Measurements from ENCODE around the gene TMEM54.

TMEM54 gene

DNA sequence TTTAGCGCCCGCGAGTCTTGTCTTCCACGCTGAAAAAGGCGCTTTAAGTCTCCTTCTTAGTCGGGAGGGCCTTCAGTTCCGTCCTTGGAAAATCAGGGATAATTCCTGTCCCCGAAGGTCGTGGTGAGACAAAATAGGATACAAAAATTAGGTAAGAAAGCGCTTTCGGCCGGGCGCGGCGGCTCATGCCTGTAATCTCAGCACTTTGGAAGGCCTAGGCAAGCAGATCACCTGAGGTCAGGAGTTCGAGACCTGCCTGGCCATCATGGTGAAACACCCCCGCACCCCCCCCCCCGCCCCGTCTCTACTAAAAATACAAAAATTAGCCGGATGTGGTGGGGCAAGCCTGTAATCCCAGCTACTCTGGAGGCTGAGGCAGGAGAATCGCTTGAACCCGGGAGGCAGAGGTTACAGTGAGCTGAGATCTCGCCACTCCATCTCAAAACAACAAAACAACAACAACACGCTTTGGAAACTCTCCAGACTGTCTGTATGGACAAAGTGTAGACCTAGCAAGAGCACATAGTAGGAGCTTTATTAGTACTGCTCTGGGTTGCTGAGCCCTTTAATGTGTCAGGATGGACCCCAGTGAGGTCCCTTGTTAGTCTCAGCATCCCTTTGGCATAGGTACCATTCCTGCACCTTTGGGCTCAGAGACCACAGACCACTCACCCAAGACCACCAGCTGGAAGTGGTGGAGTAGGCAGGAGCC is 790 bp upstream of the TMEM54 start:
- DNase-seq (ENCODE audit: low read depth), result no peak

DNA sequence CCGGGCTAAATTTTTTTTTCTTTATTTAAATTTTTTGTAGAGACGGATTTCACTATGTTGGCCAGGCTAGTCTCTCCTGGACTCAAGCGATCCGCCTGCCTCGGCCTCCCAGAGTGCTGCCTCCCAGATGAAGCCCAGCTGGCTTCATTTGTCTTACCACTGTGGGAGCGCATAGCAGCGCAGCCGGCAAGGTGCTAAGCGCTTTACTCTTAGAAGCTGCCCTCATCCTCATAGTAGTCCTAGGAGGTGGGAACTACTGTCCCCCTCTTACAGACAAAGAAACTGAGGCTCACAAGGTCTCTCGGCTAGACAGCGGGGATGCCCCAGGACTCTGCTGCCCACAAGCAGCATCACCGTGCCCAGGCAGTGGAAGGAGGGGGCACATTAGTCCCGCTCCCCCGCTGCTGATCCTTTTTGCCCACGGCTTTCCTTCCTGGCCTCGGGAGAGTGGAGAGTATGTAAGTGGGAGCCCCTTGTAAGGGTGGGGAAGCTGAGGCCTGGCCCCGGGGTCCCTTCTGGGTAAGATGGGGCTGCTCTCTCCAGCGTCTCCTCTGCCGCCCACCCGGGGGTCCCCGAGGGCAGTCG is 726 bp downstream of the TMEM54 start:
- no peak for DNase-seq (ENCODE audit: low read depth)
- TF ChIP-seq CTCF (conservative IDR thresholded peaks at IDR 0.05; ENCODE audit: control insufficient read depth, insufficient read depth, low read depth, low read length), result no peak
- peak overlapping the region; percentile 65 for H3K4me3 ChIP-seq (ENCODE audit: control insufficient read depth, low read depth, low read length)

More for the DNA sequence above, 790 bp upstream of the TMEM54 start:
- no peak for TF ChIP-seq CTCF (conservative IDR thresholded peaks at IDR 0.05; ENCODE audit: control insufficient read depth, insufficient read depth, low read depth, low read length)
- H3K4me3 ChIP-seq (ENCODE audit: control insufficient read depth, low read depth, low read length), result peak overlapping the region; percentile 71

DNA sequence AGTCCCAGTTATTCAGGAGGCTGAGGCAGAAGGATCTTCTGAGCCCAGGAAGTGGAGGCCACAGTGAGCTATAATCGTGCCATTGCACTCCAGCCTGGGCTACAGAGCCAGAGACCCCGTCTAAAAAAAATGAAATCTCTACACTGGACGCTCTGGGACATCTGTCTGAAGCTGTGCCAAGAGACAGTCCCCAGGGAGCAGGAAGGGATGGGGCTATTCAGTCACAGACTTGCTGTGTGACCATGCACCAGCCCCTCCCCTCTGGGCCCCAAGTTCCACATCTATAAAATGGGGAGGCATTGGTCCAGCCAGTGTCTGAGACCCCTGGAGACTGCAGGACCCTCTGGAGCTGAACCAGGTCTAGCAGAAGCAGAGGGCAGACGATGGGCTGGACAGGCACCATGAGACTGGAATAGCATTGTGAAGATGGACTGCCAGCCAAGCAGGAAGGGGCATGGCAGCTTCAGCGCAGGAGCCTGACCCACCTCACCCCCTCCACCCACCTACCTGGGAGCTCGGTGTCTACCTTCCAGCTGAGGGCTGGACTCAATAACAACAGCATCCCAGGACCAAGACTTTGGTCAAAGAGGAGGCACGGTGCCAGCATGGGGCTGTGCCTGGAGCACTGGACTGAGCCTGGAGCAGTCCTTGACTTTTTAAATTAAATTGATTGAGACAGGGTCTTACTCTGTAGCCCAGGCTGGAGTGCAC is 1.4 kb downstream of the TMEM54 start:
- H3K4me3 ChIP-seq (ENCODE audit: control insufficient read depth, low read depth, low read length), result no peak overlapping the region
- no peak for TF ChIP-seq CTCF (conservative IDR thresholded peaks at IDR 0.05; ENCODE audit: control insufficient read depth, insufficient read depth, low read depth, low read length)
- DNase-seq (ENCODE audit: low read depth), result no peak

GRCh38 chr1:32898958-32899357 is 2.2 kb downstream of the TMEM54 start:
- DNase-seq (ENCODE audit: low read depth), result no peak
- no peak overlapping the region for H3K4me3 ChIP-seq (ENCODE audit: control insufficient read depth, low read depth, low read length)
- TF ChIP-seq CTCF (conservative IDR thresholded peaks at IDR 0.05; ENCODE audit: control insufficient read depth, insufficient read depth, low read depth, low read length), result no peak

DNA sequence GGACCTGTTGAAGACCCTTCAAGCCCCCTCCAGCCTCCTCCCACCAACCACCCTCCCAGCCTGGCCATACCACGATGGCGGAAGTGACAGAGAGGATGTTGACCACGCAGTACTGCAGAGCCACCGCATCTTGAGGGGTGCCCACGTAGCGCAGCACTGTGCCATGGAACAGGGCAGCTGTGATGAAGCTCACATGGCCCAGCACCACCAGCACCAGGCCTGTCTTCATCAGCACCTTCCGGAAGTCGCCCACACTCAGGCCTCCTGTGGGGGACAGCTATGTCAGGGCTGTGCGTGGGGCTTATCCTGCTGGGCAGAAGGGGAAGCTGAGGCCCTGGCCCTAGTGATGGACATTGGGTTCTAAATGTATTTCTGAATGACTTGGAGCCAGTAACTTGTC is 3.1 kb downstream of the TMEM54 start:
- DNase-seq (ENCODE audit: low read depth), result no peak
- H3K4me3 ChIP-seq (ENCODE audit: control insufficient read depth, low read depth, low read length), result no peak overlapping the region
- no peak for TF ChIP-seq CTCF (conservative IDR thresholded peaks at IDR 0.05; ENCODE audit: control insufficient read depth, insufficient read depth, low read depth, low read length)

- no peak for DNase-seq (ENCODE audit: low read depth)
- H3K4me3 ChIP-seq (ENCODE audit: control insufficient read depth, low read depth, low read length), result no peak overlapping the region
- TF ChIP-seq CTCF (conservative IDR thresholded peaks at IDR 0.05; ENCODE audit: control insufficient read depth, insufficient read depth, low read depth, low read length), result no peak
Measured at GRCh38 chr1:32897082-32898049, 3.8 kb downstream of the TMEM54 start.
